ENCODE data around the gene FBXO40. TPM values are rescaled to one million over a fixed set of nuclear protein-coding genes. Genes with fewer than 3 reads are reported as not detected.

FBXO40 gene
- total RNA-seq, 4 donors from 2014 or later: 7.2 to 40.8 (median 28.7) TPM

GRCh38 chr3:121552379-121552778, 40.8 kb upstream of the FBXO40 start:
- Histone ChIP-seq H3K27me3 (no peaks in the 10 kb centered on the region), H3K4me3 (peak overlapping the region in 1 of 4 donors; percentile 31), H3K4me1 (no peaks in the 10 kb centered on the region), H3K9me3 (no peaks in the 10 kb centered on the region), H3K36me3 (no peaks in the 10 kb centered on the region), H3K27ac (peak overlapping the region in 1 of 4 donors; percentile 8)
- DNase-seq (no peak), ATAC-seq (no peak)
- TF ChIP-seq CTCF (IDR thresholded peaks at IDR 0.05 in 4 of 5, conservative IDR thresholded peaks at IDR 0.05 in 1 of 5): no peak
- TF ChIP-seq POLR2A (IDR thresholded peaks at IDR 0.05): no peak
- intact Hi-C loops (cut with DNase I; ENCODE audit: low total_unique reads): no loop called here
- in situ Hi-C loops (cut with MboI; ENCODE audit: low sequenced_read_pairs in 4 of 4): no loop called here

- Histone ChIP-seq H3K36me3 (no peaks in the 10 kb centered on the region), H3K27ac (no peak overlapping the region), H3K9me3 (no peaks in the 10 kb centered on the region), H3K4me3 (no peak overlapping the region), H3K4me1 (no peaks in the 10 kb centered on the region), H3K27me3 (no peaks in the 10 kb centered on the region)
- in situ Hi-C loops (cut with MboI; ENCODE audit: low sequenced_read_pairs in 4 of 4): no loop called here
- intact Hi-C loops (cut with DNase I; ENCODE audit: low total_unique reads): no loop called here
- no peak for DNase-seq
- TF ChIP-seq POLR2A (IDR thresholded peaks at IDR 0.05) (no peak), CTCF (IDR thresholded peaks at IDR 0.05 in 4 of 5, conservative IDR thresholded peaks at IDR 0.05 in 1 of 5) (no peak)
- no peak for ATAC-seq
Measured at GRCh38 chr3:121552797-121553196, 40.4 kb upstream of the FBXO40 start.

GRCh38 chr3:121557426-121557934, 35.7 kb upstream of the FBXO40 start:
- H3K9me3 ChIP-seq: no peaks in the 10 kb centered on the region
- intact Hi-C loops (cut with DNase I; ENCODE audit: low total_unique reads) (no loop called here), in situ Hi-C loops (cut with MboI; ENCODE audit: low sequenced_read_pairs in 4 of 4) (no loop called here)
- TF ChIP-seq POLR2A (IDR thresholded peaks at IDR 0.05) (no peak), CTCF (IDR thresholded peaks at IDR 0.05 in 4 of 5, conservative IDR thresholded peaks at IDR 0.05 in 1 of 5) (no peak)
- no peak overlapping the region for H3K27ac ChIP-seq
- H3K4me1 ChIP-seq: no peaks in the 10 kb centered on the region
- H3K4me3 ChIP-seq: no peak overlapping the region
- no peak for DNase-seq
- H3K27me3 ChIP-seq: no peaks in the 10 kb centered on the region
- no peak for ATAC-seq
- no peaks in the 10 kb centered on the region for H3K36me3 ChIP-seq

- H3K36me3 ChIP-seq: no peaks in the 10 kb centered on the region
- no peak for TF ChIP-seq POLR2A (IDR thresholded peaks at IDR 0.05)
- TF ChIP-seq CTCF (IDR thresholded peaks at IDR 0.05 in 4 of 5, conservative IDR thresholded peaks at IDR 0.05 in 1 of 5): no peak
- H3K4me3 ChIP-seq: no peak overlapping the region
- no peaks in the 10 kb centered on the region for H3K27me3 ChIP-seq
- no peaks in the 10 kb centered on the region for H3K4me1 ChIP-seq
- in situ Hi-C loops (cut with MboI; ENCODE audit: low sequenced_read_pairs in 4 of 4) (no loop called here), intact Hi-C loops (cut with DNase I; ENCODE audit: low total_unique reads) (no loop called here)
- ATAC-seq (peak in 1 of 2 donors; percentile 19), DNase-seq (no peak)
- H3K27ac ChIP-seq: peak overlapping the region in 2 of 4 donors; percentile 48 to 71
- no peaks in the 10 kb centered on the region for H3K9me3 ChIP-seq
Measured at GRCh38 chr3:121562148-121562547, 31.0 kb upstream of the FBXO40 start.

- H3K27me3 ChIP-seq: no peaks in the 10 kb centered on the region
- intact Hi-C loops (cut with DNase I; ENCODE audit: low total_unique reads): no loop called here
- ATAC-seq (no peak), DNase-seq (no peak)
- no peaks in the 10 kb centered on the region for H3K36me3 ChIP-seq
- in situ Hi-C loops (cut with MboI; ENCODE audit: low sequenced_read_pairs in 4 of 4): no loop called here
- H3K9me3 ChIP-seq: no peaks in the 10 kb centered on the region
- H3K4me3 ChIP-seq: no peak overlapping the region
- no peaks in the 10 kb centered on the region for H3K4me1 ChIP-seq
- TF ChIP-seq CTCF (IDR thresholded peaks at IDR 0.05 in 4 of 5, conservative IDR thresholded peaks at IDR 0.05 in 1 of 5) (no peak), POLR2A (IDR thresholded peaks at IDR 0.05) (no peak)
- no peak overlapping the region for H3K27ac ChIP-seq
Measured at GRCh38 chr3:121566773-121567172, 26.4 kb upstream of the FBXO40 start.
